Trophoblast cell (in vitro differentiated cells and primary cell): Measurements from ENCODE around the gene LRRC75B.

Experiments
- DNase-seq, 2 donors: peaks; one replicate each; pipeline ENCODE4 v3.0.0-alpha.2; 2016
- H2AFZ ChIP-seq: 2 replicates; pipeline ENCODE4 v1.6.1; 2013; ENCODE audit warnings: low read length, moderate library complexity, mild to moderate bottlenecking; ENCODE audit not compliant: insufficient read depth, poor library complexity
- H2AK5ac ChIP-seq: 2 replicates; pipeline ENCODE4 v1.6.1; 2013; ENCODE audit warnings: mild to moderate bottlenecking, low read length
- H2BK120ac ChIP-seq: 2 replicates; pipeline ENCODE4 v1.6.1; 2013; ENCODE audit warnings: low read length, mild to moderate bottlenecking, moderate library complexity; ENCODE audit not compliant: insufficient read depth, poor library complexity
- H2BK12ac ChIP-seq: 2 replicates; pipeline ENCODE4 v1.6.1; 2013; ENCODE audit warnings: mild to moderate bottlenecking, low read length, moderate library complexity
- H2BK5ac ChIP-seq: 2 replicates; pipeline ENCODE4 v1.6.1; 2013; ENCODE audit warnings: low read length, low read depth, moderate library complexity, mild to moderate bottlenecking; ENCODE audit not compliant: poor library complexity
- H3K14ac ChIP-seq: 2 replicates; pipeline ENCODE4 v1.6.1; 2013; ENCODE audit warnings: mild to moderate bottlenecking, low read length
- H3K18ac ChIP-seq: 2 replicates; pipeline ENCODE4 v1.6.1; 2013; ENCODE audit warnings: mild to moderate bottlenecking, low read length
- H3K23ac ChIP-seq: 2 replicates; pipeline ENCODE4 v1.6.1; 2013; ENCODE audit warnings: low read length
- H3K27ac ChIP-seq: 2 replicates; pipeline ENCODE4 v1.5.1; 2013; ENCODE audit warnings: low read depth, mild to moderate bottlenecking, inconsistent platforms, low read length, moderate library complexity
- H3K27me3 ChIP-seq: 2 replicates; pipeline ENCODE4 v1.6.1; 2013; ENCODE audit warnings: inconsistent platforms, mild to moderate bottlenecking, low read length, moderate library complexity; ENCODE audit not compliant: insufficient read depth
- H3K36me3 ChIP-seq, 2 experiments: 1 replicate in 1 of 2; 2 replicates in 1 of 2; pipeline ENCODE4 v1.6.1; 2013; ENCODE audit warnings: low read length in 2 of 2, mild to moderate bottlenecking in 2 of 2, moderate library complexity in 1 of 2; ENCODE audit not compliant: insufficient read depth in 2 of 2, control insufficient read depth in 1 of 2
- H3K4ac ChIP-seq: 2 replicates; pipeline ENCODE4 v1.6.1; 2013; ENCODE audit warnings: low read depth, mild to moderate bottlenecking, low read length, moderate library complexity
- H3K4me1 ChIP-seq, 2 experiments: 1 replicate in 1 of 2; 2 replicates in 1 of 2; pipeline ENCODE4 v1.6.1; 2013; ENCODE audit warnings: low read length in 2 of 2, mild to moderate bottlenecking in 2 of 2, moderate library complexity in 1 of 2; ENCODE audit not compliant: insufficient read depth in 2 of 2, control insufficient read depth in 1 of 2
- H3K4me2 ChIP-seq: 2 replicates; pipeline ENCODE4 v1.6.1; 2013; ENCODE audit warnings: inconsistent platforms, mild to moderate bottlenecking, low read length, moderate library complexity
- H3K4me3 ChIP-seq: 2 replicates; pipeline ENCODE4 v1.5.1; 2013; ENCODE audit warnings: mild to moderate bottlenecking, low read depth, low read length, inconsistent platforms
- H3K79me1 ChIP-seq: one replicate; pipeline ENCODE4 v1.6.1; 2013; ENCODE audit warnings: low read length
- H3K79me2 ChIP-seq: 2 replicates; pipeline ENCODE4 v1.6.1; 2013; ENCODE audit warnings: low read length, mild to moderate bottlenecking; ENCODE audit not compliant: control insufficient read depth, insufficient read depth, poor library complexity
- H3K9ac ChIP-seq: 2 replicates; pipeline ENCODE4 v1.6.1; 2013; ENCODE audit warnings: mild to moderate bottlenecking, low read length
- H3K9me3 ChIP-seq: 2 replicates; pipeline ENCODE4 v1.6.1; 2013; ENCODE audit warnings: low read depth, mild to moderate bottlenecking, control low read depth, inconsistent platforms, low read length; ENCODE audit not compliant: insufficient read depth
- H4K12ac ChIP-seq: 2 replicates; pipeline ENCODE4 v1.6.1; 2013; ENCODE audit warnings: low read depth, mild to moderate bottlenecking, low read length, moderate library complexity
- H4K8ac ChIP-seq: 2 replicates; pipeline ENCODE4 v1.6.1; 2013; ENCODE audit warnings: low read depth, mild to moderate bottlenecking, low read length, moderate library complexity
- H4K91ac ChIP-seq: one replicate; pipeline ENCODE4 v1.6.1; 2013; ENCODE audit warnings: low read depth, mild to moderate bottlenecking, low read length, moderate library complexity
- WGBS: extraction: QIAGEN DNeasy Blood & Tissue Kit; methylation state at CpG from one replicate; pipeline ENCODE4 v1.1.7; 2013; ENCODE audit warnings: missing lambda C conversion rate; ENCODE audit not compliant: insufficient read length, insufficient coverage; ENCODE audit errors: extremely low coverage; 5-methylcytosine and 5-hydroxymethylcytosine counted together

Gene LRRC75B

DNA sequence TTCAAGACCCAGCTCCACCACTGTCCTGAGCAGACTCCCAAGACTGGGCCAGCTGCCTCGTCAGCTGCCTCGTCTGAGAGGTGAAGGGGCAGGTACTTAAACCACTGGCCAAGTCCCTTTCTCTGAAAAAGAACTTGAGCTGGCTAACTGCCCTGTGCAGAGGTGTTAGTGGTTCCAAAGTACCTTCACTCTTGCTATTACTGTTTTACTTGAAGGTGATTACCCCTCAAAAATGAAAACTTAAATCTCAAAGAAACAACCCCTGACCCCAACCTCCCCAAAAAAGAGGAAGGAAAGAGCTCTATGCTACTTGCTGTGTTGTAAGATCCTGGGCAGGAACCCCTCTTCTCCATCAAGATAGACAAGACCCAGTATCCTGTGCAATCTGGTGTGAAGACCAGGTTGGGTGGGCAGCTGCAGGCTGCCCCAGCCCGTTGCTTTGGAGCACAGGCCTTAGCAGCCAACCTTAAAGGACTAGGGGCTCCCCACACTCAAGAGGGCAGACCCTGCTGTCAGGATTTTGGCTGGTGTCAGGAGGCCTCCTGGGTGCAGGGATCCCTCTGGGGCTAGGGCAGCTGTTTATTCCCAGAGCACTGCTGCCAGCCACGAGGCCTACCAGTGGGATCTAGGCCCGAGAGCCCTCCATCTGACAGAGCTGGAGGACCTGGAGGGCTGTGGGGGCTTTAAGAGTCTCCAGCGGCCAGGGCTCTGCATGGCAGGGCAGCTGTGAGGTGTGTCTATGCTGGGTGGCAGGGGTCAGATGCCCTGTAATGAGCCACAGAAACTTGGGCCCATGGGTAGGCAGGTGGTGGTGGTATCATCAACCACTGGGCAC, 51.0 kb downstream of the LRRC75B start:
- Histone ChIP-seq H3K18ac (no peak overlapping the region), H2BK120ac (no peak overlapping the region), H3K4ac (no peak overlapping the region), H3K9me3 (peaks cover 9% of the 10 kb centered on the region), H4K91ac (no peak overlapping the region), H3K9ac (no peak overlapping the region), H4K8ac (no peak overlapping the region), H2BK12ac (no peak overlapping the region), H3K27me3 (no peaks in the 10 kb centered on the region), H4K12ac (no peak overlapping the region), H3K79me2 (no peaks in the 10 kb centered on the region), H3K27ac (no peak overlapping the region), H3K4me3 (no peak overlapping the region), H3K4me1 (no peaks in the 10 kb centered on the region), H3K23ac (no peak overlapping the region), H2AK5ac (no peak overlapping the region), H3K4me2 (no peak overlapping the region), H3K79me1 (no peaks in the 10 kb centered on the region), H3K36me3 (peaks cover 53 to 63% of the 10 kb centered on the region in 2 experiments), H3K14ac (no peak overlapping the region), H2BK5ac (no peak overlapping the region), H2AFZ (no peak overlapping the region)
- WGBS, result no CpG with 5 or more reads among the region's 6 CpGs
- no peak for DNase-seq

DNA sequence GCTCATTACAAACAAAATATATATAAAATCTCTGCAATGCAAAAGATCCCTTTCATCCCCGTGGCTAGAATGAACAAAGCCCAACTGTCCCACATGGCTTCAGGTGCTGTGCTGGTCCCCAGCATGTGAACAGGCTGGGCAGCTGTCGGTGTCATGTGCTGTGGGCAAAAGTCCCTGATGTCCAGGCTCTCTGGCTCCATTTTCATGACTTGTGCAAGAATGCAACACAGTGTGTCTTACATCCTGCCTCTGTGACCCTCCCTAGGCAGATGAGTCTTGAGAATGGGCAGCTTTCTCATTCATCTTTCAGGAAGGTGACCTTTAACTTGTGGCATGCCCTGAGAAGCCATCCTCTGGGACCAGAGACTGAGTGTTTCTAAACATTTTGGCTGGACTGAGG, 52.4 kb downstream of the LRRC75B start:
- Histone ChIP-seq H2AFZ (no peak overlapping the region), H3K4me1 (no peaks in the 10 kb centered on the region), H2BK120ac (no peak overlapping the region), H3K23ac (no peak overlapping the region), H3K27ac (no peak overlapping the region), H4K91ac (no peak overlapping the region), H3K27me3 (no peaks in the 10 kb centered on the region), H3K4me2 (no peak overlapping the region), H2BK5ac (no peak overlapping the region), H3K36me3 (peaks cover 46 to 55% of the 10 kb centered on the region in 2 experiments), H3K79me1 (no peaks in the 10 kb centered on the region), H3K4me3 (no peak overlapping the region), H3K18ac (no peak overlapping the region), H3K9me3 (peaks cover 9% of the 10 kb centered on the region), H3K14ac (no peak overlapping the region), H2BK12ac (no peak overlapping the region), H2AK5ac (no peak overlapping the region), H4K12ac (no peak overlapping the region), H4K8ac (no peak overlapping the region), H3K79me2 (no peaks in the 10 kb centered on the region), H3K4ac (no peak overlapping the region), H3K9ac (no peak overlapping the region)
- WGBS, result no CpG with 5 or more reads among the region's 2 CpGs
- DNase-seq, result no peak

DNA sequence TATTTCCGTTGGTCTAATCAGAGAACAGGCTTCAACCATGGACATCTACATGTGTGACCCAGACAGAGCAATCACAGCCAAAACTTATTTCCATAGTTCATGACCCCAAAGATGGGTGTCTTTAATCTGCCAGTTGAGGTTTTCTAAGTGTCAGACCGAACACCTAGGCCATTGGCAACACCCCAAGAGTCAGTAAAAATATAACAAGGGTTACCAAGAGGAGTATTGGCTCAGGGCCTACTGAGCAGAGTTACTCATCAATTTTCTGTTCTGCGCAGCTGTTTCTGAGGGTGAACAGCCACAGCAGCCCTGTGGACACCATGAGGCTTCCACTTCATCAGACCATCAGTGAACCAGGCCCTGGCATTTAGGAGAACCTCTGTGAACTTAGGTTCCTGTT, 56.8 kb downstream of the LRRC75B start:
- Histone ChIP-seq H2BK5ac (no peak overlapping the region), H3K27ac (no peak overlapping the region), H4K91ac (no peak overlapping the region), H3K18ac (no peak overlapping the region), H3K79me2 (no peaks in the 10 kb centered on the region), H4K12ac (no peak overlapping the region), H3K4me2 (no peak overlapping the region), H3K36me3 (peaks cover 11 to 14% of the 10 kb centered on the region in 2 experiments), H3K9me3 (no peaks in the 10 kb centered on the region), H3K4ac (no peak overlapping the region), H3K79me1 (no peaks in the 10 kb centered on the region), H3K27me3 (no peaks in the 10 kb centered on the region), H3K9ac (no peak overlapping the region), H2AK5ac (no peak overlapping the region), H2AFZ (no peak overlapping the region), H2BK12ac (no peak overlapping the region), H3K4me3 (no peak overlapping the region), H3K4me1 (peaks cover 3 to 5% of the 10 kb centered on the region in 2 experiments), H3K23ac (no peak overlapping the region), H4K8ac (no peak overlapping the region), H3K14ac (no peak overlapping the region), H2BK120ac (no peak overlapping the region)
- DNase-seq, result no peak
- WGBS, result no CpG with 5 or more reads among the region's 3 CpGs
